GM23338 (cell line): Measurements from ENCODE around the gene TSR3. TPM values are rescaled to one million over a fixed set of nuclear protein-coding genes. Genes with fewer than 3 reads are reported as not detected.

ENCODE experiments used
- CREB1 ChIP-seq: fragments of 250-450 bp; sonication (Bioruptor Pico); IDR thresholded peaks from 2 replicates; pipeline ENCODE4 v1.5.0; 2020; ENCODE audit warnings: low read depth, mild to moderate bottlenecking, moderate library complexity
- EZH2 ChIP-seq: fragments of 200-600 bp; sonication (generic); IDR thresholded peaks from one replicate; pipeline ENCODE4 v1.8.0; 2017; ENCODE audit warnings: antibody characterized with exemption, mild to moderate bottlenecking, low read depth; ENCODE audit not compliant: unreplicated experiment
- EZH2phosphoT487 ChIP-seq: fragments of 200-600 bp; sonication (generic); IDR thresholded peaks from one replicate; pipeline ENCODE4 v1.8.1; 2018; ENCODE audit warnings: antibody characterized with exemption; ENCODE audit not compliant: unreplicated experiment
- JUNB ChIP-seq: IDR thresholded peaks from one replicate; pipeline ENCODE4 v1.6.1; 2016; ENCODE audit warnings: antibody characterized with exemption; ENCODE audit not compliant: unreplicated experiment
- NANOG ChIP-seq: IDR thresholded peaks from 2 replicates; pipeline ENCODE4 v1.6.1; 2016; ENCODE audit warnings: antibody characterized with exemption, borderline replicate concordance
- POLR2AphosphoS5 ChIP-seq: IDR thresholded peaks from 2 replicates; pipeline ENCODE4 v1.6.1; 2016; ENCODE audit warnings: antibody characterized with exemption, low read depth
- REST ChIP-seq: IDR thresholded peaks from one replicate; pipeline ENCODE4 v1.6.1; 2018; ENCODE audit warnings: antibody characterized with exemption; ENCODE audit not compliant: unreplicated experiment
- STAT1 ChIP-seq: IDR thresholded peaks from one replicate; pipeline ENCODE4 v1.6.1; 2016; ENCODE audit warnings: antibody characterized with exemption; ENCODE audit not compliant: unreplicated experiment
- ZNF114 ChIP-seq: fragments of 250-450 bp; sonication (Bioruptor Pico); IDR thresholded peaks from 2 replicates; pipeline ENCODE4 v1.5.0; 2020; ENCODE audit warnings: mild to moderate bottlenecking, moderate library complexity
- ZNF462 ChIP-seq: fragments of 250-450 bp; sonication (Bioruptor Pico); IDR thresholded peaks from 2 replicates; pipeline ENCODE4 v1.5.0; 2020; ENCODE audit warnings: mild to moderate bottlenecking, moderate library complexity
- polyA plus RNA-seq: library from polyadenylated mRNA; unstranded; fragments of >200 nt; fragmentation: Nextera tagmentation; extraction: Ambion mirVana; gene quantifications from 2 replicates; pipeline ENCODE4 v1.2.1, GENCODE V29; 2016
- total RNA-seq: library from RNA; depleted of rRNA; stranded (reverse); fragments of >200 nt; shearing (Covaris generic); gene quantifications from 2 replicates; pipeline ENCODE4 v1.2.3, GENCODE V29; 2014

TSR3 gene
- total and polyA plus RNA-seq, 2 experiments from 2014 or later: 58.5 to 97.3 TPM

- TF ChIP-seq ZNF462 (no peak), STAT1 (no peak), JUNB (no peak), POLR2AphosphoS5 (no peak), CREB1 (CRISPR knock-in tag) (no peak), REST (no peak), EZH2 (no peak), ZNF114 (CRISPR knock-in tag) (no peak), EZH2phosphoT487 (no peak), NANOG (no peak)
These were observed 41.5 kb downstream of the TSR3 start (continued) for GRCh38 chr16:1309888-1310831.
